AG10803 (cell line): ENCODE measurements around the gene VPS45.
A peak's percentile ranks its signal among the peaks of the same experiment; 100 is the strongest.

Source experiments
- DNase-seq: peaks from one replicate; pipeline ENCODE4 v3.0.0; 2010; ENCODE audit warnings: low read depth
- H3K4me3 ChIP-seq: 2 replicates; pipeline ENCODE4 v1.5.1; 2011; ENCODE audit warnings: mild to moderate bottlenecking, low read length, control low read depth
- TF ChIP-seq, protein P1 (sequence below): conservative IDR thresholded peaks from 2 replicates; pipeline ENCODE4 v1.5.1; 2011; ENCODE audit warnings: mild to moderate bottlenecking, low read length, control low read depth, inconsistent platforms

The VPS45 gene

DNA sequence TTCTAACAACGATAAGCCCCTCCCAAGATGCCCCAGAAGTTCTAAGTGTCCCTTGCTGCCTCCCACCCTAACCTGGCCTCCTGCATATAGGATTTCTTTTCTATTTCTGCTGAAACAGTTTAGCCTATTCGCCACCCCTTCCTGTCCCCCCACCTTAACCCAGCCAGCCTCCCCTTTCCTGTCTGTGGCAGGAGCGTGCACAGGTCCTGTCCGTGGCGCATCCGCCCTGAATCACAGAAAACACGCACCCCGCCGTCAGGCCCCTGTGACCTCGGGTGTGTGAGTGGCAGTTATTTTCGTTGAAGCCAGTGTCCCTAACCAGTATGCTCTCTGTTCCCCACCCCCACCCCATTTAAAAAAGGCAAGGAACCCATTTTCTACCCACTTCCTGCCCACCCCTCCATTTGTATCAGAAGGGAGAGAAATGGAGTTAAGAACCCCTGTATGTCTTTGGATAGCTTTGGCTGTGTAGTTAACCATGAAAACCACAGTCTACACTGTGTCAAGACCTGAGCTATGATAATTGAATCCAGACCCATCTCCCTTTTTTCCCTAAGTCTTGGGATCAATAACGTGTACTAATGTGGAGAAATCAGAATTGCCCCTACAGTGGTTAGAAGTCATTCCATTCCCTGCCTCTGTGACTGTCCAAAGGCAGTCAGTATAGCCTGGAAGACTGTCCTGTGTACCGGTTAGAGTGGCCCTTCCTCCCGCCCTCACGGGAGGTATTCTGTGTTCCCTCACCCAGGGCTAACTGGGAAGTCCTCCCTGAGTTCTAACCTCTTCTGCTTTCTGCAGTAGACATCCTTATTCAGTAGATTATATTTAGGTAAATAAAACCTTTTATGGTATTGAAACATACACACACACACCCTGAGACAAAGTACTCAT, 84.0 kb downstream of the VPS45 start:
- H3K4me3 ChIP-seq = peak overlapping the region; percentile 82
- peak; percentile 43 for DNase-seq
- TF ChIP-seq, protein P1, sequence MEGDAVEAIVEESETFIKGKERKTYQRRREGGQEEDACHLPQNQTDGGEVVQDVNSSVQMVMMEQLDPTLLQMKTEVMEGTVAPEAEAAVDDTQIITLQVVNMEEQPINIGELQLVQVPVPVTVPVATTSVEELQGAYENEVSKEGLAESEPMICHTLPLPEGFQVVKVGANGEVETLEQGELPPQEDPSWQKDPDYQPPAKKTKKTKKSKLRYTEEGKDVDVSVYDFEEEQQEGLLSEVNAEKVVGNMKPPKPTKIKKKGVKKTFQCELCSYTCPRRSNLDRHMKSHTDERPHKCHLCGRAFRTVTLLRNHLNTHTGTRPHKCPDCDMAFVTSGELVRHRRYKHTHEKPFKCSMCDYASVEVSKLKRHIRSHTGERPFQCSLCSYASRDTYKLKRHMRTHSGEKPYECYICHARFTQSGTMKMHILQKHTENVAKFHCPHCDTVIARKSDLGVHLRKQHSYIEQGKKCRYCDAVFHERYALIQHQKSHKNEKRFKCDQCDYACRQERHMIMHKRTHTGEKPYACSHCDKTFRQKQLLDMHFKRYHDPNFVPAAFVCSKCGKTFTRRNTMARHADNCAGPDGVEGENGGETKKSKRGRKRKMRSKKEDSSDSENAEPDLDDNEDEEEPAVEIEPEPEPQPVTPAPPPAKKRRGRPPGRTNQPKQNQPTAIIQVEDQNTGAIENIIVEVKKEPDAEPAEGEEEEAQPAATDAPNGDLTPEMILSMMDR = no peak

GRCh38 chr1:150152182-150152536, 84.6 kb downstream of the VPS45 start:
- H3K4me3 ChIP-seq = peak overlapping the region; percentile 82
- TF ChIP-seq, protein P1 = no peak
- no peak for DNase-seq

GRCh38 chr1:150152772-150153456, 85.3 kb downstream of the VPS45 start:
- TF ChIP-seq, protein P1 = no peak
- DNase-seq = peak; percentile 58
- no peak overlapping the region for H3K4me3 ChIP-seq

GRCh38 chr1:150154143-150154542, 86.6 kb downstream of the VPS45 start:
- H3K4me3 ChIP-seq = no peak overlapping the region
- DNase-seq = no peak
- TF ChIP-seq, protein P1 = no peak

DNA sequence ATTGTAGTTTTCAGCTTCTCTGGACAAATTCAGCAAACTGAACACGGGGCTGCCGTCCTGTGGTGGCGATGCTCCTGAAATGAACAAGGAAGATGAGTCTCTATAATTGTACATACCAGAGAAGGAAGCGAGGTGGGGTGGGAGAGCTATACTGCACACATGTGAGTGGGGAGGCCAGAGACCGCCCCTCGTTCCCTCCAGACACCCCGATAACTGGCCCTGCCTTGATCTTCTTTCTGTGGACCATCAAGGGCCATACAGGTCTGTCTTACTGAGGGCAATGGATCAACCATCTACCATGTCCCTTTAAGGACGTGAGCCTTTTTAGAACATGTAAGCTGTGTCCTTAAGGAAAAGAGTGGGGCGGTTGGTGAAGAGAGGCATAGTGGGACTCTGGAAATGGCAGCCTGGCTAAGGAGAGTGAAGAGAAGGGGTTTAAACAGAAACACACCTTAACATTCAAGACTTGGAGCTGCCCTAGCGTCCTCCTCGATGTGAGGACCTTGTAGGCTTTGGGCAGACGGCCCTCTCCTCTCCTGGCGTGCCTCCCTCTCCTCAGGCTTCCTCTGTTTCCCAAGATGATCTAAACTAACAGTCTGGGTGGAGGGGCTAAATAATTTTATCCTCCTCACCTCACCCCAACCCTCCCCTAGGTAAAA, 88.0 kb downstream of the VPS45 start:
- no peak for DNase-seq
- no peak overlapping the region for H3K4me3 ChIP-seq
- TF ChIP-seq, protein P1 = no peak

- TF ChIP-seq, protein P1 = no peak
- peak; percentile 43 for DNase-seq
- H3K4me3 ChIP-seq = no peak overlapping the region
Measured at GRCh38 chr1:150156868-150157603, 89.5 kb downstream of the VPS45 start.
